Vagina (tissue), 2 donors: ENCODE measurements around the gene CUX1.

Experiments used
- POLR2A ChIP-seq, 2 donors: fragments of 450-650 bp; IDR thresholded peaks; one replicate each; pipeline ENCODE4 v1.6.1; 2017; ENCODE audit warnings: antibody characterized with exemption in 2 of 2, mild to moderate bottlenecking in 2 of 2, moderate library complexity in 2 of 2
- TF ChIP-seq, protein P1 (sequence below), 3 experiments: fragments of 450-650 bp in 2 of 3; fragments of 200-600 bp in 1 of 3; sonication (generic) in 1 of 3; IDR thresholded peaks; one replicate each; pipeline ENCODE4 v1.5.1; 2017 to 2019; ENCODE audit warnings: antibody characterized with exemption in 3 of 3, mild to moderate bottlenecking in 2 of 3, moderate library complexity in 2 of 3

- TF ChIP-seq, protein P1, sequence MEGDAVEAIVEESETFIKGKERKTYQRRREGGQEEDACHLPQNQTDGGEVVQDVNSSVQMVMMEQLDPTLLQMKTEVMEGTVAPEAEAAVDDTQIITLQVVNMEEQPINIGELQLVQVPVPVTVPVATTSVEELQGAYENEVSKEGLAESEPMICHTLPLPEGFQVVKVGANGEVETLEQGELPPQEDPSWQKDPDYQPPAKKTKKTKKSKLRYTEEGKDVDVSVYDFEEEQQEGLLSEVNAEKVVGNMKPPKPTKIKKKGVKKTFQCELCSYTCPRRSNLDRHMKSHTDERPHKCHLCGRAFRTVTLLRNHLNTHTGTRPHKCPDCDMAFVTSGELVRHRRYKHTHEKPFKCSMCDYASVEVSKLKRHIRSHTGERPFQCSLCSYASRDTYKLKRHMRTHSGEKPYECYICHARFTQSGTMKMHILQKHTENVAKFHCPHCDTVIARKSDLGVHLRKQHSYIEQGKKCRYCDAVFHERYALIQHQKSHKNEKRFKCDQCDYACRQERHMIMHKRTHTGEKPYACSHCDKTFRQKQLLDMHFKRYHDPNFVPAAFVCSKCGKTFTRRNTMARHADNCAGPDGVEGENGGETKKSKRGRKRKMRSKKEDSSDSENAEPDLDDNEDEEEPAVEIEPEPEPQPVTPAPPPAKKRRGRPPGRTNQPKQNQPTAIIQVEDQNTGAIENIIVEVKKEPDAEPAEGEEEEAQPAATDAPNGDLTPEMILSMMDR (IDR thresholded peaks at IDR 0.05): no peak
- TF ChIP-seq POLR2A (IDR thresholded peaks at IDR 0.05): no peak
Observed at GRCh38 chr7:102073931-102074880, 256.8 kb downstream of the CUX1 start.
